Measurements from ENCODE around the gene ACTR1B.

DNA sequence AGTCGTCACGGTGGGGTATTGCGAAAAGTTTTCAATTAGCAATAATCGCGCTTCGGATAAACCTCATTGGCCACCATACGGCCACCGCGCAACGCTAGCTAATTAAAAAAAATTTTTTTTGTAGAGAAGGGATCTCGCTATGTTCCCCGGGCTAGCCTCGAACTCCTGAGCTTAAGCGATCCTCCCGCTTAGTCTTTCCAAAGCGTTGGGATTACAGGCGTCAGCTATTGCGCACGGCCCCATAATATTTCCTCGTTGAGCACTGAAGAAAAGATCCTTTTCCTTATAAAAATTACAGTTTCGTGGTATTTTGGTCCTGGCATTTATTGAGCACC, 759 bp upstream of the ACTR1B start:
- TF ChIP-seq POLR2A (IDR thresholded peaks at IDR 0.05; ENCODE audit: low read length) = no peak
- no peak for TF ChIP-seq GATA1 (IDR thresholded peaks at IDR 0.05; ENCODE audit: low read depth, low read length)
